ENCODE measurements around the gene PXDC1.
"Not testable (repeated sequence)": the region's sequence is repeated elsewhere in the genome, so short reads cannot be mapped to it uniquely, and the experiment has no call there.

The PXDC1 gene

GRCh38 chr6:3707751-3708412, 43.6 kb downstream of the PXDC1 start:
- DNase-seq = no peak

GRCh38 chr6:3707024-3707423, 44.5 kb downstream of the PXDC1 start:
- DNase-seq = no peak

DNA sequence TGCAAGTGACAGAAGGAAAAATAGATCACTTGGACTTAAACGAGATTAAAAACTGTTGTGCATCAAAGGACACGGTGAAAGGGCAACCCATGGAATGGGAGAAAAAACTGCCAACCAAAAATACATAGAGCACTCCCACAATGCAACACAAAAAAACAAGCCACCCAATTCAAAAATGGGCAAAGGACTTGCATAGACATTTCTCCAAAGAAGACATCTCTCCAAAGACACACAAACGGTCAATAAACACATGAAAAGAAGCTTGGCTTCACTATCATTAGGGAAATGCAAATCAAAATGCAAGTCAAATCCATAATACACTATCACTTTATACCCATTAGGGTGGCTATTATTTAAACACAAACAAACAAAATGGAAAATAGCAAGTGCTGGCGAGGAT, 45.0 kb downstream of the PXDC1 start:
- no peak for DNase-seq

DNA sequence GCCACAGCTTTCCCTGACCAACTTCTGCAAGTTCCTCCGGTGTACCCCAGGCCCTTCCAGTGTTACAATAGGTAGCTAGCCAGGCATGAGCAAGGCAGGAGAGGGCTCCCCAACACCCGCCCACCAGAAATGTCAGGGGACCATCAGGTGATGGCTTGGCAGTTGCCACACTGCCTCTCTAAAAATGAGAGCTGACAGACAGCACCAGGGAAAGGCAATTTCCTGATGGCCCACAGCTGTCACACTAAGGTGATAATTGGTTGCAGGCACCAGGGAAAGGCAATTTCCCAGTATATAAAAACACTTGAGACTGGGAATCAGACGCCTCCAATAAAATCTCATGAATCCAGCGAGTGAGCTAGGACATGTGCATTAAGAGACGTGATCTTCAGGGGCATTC, 49.9 kb downstream of the PXDC1 start:
- no peak for DNase-seq

GRCh38 chr6:3699231-3699630, 52.3 kb downstream of the PXDC1 start:
- DNase-seq = no peak

GRCh38 chr6:3698021-3698420, 53.5 kb downstream of the PXDC1 start:
- no peak for DNase-seq

DNA sequence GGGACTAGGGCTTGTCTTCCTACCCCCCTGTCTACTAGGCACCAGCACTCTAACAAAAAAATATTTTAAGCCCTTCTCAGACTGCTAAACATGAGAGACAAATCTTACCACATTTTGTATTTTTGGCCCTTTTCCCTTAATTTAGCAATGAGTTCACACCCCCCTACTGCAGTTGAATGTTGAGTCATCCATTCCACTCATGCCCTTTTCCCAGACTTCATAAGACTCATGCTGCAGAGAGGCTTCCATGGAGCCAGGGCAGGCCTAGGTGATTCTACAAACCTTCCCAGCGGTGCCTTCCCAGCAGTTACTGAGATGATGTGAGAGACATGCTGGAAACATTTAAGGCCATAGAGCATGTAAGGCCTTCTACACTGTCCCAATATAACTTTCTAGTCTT, 53.9 kb downstream of the PXDC1 start:
- DNase-seq = no peak

- no peak for DNase-seq
Observed at GRCh38 chr6:3696525-3697088, 54.9 kb downstream of the PXDC1 start.

DNA sequence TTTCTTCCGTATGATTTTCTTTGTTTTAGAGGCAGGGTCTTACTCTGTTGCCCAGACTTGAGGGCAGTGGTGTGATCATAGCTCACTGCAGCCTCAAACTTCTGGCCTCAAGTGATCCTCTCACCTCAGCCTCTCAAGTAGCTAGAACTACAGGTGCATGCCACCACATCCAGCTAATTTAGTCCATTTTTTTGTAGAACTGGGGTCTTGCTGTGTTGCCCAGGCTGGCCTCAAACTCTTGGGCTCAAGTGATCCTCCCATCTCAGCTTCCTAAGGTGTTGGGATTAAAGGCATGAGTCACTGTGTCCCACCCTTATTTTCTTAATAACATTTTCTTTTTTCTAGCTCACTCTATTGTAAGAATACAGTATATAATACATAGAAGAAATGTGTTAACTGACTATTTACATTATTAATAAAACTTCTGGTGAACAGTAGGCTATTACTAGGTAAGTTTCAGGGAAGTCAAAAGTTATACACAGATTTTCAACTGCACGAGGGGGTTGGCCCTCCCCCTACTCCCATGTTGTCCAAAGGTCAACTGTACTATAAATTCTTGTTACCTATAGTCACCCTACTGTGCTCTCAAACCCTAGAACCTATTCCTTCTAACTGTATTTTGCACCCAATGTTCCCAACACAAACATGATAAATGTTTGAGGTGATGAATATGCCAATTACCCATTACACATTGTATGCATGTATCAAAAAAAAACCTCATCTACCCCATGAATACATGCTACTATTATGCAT, 56.3 kb downstream of the PXDC1 start:
- DNase-seq = no peak

- no peak for DNase-seq
Observed at GRCh38 chr6:3693831-3694230, 57.7 kb downstream of the PXDC1 start.

DNA sequence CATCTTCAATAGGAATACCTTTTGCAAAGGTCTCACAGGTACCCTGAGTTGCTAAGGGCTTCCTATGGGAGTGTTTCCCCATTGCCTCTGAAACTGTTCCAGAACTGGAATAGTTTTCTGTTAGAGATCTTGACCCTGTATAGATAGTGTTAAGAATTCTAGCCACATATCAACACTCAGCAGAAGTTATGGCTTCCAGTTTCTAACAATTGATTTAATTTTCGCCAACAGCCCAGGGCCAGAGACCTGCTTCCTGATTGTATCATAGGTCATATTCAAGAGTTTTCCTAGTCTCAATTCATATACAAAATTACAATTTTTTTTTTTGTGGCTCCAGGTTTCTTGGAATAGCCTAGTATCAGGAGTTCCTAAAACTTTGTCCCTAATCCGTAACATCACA, 61.0 kb downstream of the PXDC1 start:
- no peak for DNase-seq

DNA sequence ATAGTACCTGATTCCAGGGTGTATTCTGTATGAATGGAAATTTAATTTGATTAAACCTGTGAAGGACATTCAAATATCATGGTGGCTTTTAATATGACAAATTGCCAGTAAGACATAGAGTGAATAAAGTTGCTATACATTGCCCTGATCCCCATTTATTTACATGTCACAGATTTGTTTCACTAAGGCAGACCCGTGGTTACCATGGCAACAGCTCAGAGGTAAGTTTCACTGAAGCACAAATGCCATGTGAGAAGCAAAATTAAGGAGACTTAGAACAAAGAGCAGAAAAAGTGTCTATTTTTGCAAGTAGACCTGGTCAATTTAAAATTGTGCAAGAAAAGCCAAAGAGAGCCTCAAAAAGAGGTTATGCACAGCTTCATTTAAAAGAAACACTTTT, 63.7 kb downstream of the PXDC1 start:
- no peak for DNase-seq

DNA sequence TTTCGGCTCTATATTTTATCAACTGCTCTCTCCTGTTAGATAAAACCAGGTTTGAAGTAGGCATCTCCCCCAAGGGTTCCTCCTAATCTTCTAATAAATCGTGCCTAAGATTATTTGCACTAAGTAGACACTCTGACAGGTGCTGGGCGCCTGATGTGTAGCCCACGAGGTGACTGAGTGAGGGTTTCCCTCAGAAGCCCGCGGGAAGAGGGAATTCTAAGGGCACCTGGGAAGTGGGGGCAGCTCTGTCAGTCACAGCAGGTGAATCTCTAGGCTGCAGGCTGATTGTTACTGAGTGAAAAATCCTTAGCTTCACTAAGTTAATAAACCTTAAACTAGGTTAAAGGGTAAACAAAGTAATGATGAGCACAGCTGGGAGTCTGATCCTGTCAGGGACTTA, 68.2 kb downstream of the PXDC1 start:
- DNase-seq = no peak

GRCh38 chr6:3678946-3679345, 72.6 kb downstream of the PXDC1 start:
- DNase-seq = no peak

DNA sequence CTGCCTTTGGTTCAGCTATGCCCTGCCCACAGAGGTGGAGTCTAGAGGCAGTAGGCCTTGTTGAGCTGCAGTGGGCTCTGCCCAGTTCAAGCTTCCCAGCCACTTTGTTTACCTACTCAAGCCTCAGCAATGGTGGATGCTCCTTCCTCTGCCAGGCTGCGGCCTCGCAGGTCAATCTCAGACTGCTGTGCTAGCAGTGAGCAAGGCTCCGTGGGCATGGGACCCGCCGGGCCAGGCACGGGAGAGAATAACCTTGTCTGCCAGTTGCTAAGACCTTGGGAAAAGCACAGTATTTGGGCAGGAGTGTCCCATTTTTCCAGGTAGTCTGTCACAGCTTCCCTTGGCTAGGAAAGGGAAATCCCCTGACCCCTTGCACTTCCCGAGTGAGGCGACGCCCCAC, 73.8 kb downstream of the PXDC1 start:
- not testable (repeated sequence) for DNase-seq

GRCh38 chr6:3677351-3677750, 74.2 kb downstream of the PXDC1 start:
- not testable (repeated sequence) for DNase-seq
